ENCODE measurements around the gene NRCAM.

DNA sequence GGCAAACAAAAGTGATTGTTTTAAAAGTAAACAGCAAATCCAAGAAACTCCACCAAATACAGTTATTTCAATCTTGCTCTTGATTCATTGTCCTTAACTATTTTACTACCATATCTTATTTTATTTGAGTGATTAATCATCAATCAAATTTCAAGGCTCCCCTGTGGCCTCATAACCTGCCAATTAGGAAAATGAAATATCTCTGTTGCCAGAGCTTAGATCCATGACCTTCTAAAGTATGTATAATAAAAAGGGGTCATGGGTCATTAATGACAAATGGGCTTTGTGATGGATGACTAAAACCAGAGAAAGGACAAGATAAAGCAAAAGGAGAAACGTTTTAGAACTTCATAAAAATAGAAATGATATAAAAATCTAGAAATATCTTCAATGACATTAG is 28.5 kb downstream of the NRCAM start:
- TF ChIP-seq, protein P1, sequence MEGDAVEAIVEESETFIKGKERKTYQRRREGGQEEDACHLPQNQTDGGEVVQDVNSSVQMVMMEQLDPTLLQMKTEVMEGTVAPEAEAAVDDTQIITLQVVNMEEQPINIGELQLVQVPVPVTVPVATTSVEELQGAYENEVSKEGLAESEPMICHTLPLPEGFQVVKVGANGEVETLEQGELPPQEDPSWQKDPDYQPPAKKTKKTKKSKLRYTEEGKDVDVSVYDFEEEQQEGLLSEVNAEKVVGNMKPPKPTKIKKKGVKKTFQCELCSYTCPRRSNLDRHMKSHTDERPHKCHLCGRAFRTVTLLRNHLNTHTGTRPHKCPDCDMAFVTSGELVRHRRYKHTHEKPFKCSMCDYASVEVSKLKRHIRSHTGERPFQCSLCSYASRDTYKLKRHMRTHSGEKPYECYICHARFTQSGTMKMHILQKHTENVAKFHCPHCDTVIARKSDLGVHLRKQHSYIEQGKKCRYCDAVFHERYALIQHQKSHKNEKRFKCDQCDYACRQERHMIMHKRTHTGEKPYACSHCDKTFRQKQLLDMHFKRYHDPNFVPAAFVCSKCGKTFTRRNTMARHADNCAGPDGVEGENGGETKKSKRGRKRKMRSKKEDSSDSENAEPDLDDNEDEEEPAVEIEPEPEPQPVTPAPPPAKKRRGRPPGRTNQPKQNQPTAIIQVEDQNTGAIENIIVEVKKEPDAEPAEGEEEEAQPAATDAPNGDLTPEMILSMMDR (conservative IDR thresholded peaks at IDR 0.05) = no peak
- no peak for TF ChIP-seq ZFX (IDR thresholded peaks at IDR 0.05)

Measured in C4-2B (cell line).